Stimulated activated CD4-positive, alpha-beta T cell treated with anti-CD3 and anti-CD28 coated beads, Interleukin-15, amount 100 ng/mL, for 48 hours (primary cell): ENCODE measurements around the gene ENTREP3.
"Not testable (repeated sequence)": the region's sequence is repeated elsewhere in the genome, so short reads cannot be mapped to it uniquely, and the experiment has no call there.

Experiments
- DNase-seq, 2 donors: peaks; one replicate each; pipeline ENCODE4 v3.0.0-alpha.2; 2020; ENCODE audit warnings: low read depth in 2 of 2

Gene ENTREP3

GRCh38 chr1:155250633-155251449 lies 4.4 kb downstream of the ENTREP3 start:
- DNase-seq, result peak; percentile 91 to 96

- DNase-seq, result no peak
Observed at GRCh38 chr1:155250246-155250632, 5.0 kb downstream of the ENTREP3 start.

- DNase-seq, result no peak
Observed at GRCh38 chr1:155247667-155248553, 7.4 kb downstream of the ENTREP3 start.

GRCh38 chr1:155246796-155247195 lies 8.5 kb downstream of the ENTREP3 start:
- not testable (repeated sequence) for DNase-seq

DNA sequence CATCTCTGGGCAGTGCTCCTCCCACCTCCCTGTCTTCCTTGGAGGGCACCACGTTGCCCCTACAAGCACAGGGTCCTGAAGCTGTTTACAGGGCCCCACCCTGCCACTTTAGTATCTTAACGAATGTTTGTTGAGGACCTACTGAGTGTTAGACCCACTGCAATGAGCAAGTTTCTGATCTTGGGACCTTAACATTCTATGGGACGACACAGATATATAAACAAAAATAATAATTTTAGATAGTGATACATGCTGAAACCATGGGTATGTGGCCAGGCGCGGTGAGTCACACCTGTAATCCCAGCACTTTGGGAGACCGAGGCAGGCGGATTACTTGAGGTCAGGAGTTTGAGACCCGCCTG lies 10.1 kb downstream of the ENTREP3 start:
- no peak for DNase-seq

DNA sequence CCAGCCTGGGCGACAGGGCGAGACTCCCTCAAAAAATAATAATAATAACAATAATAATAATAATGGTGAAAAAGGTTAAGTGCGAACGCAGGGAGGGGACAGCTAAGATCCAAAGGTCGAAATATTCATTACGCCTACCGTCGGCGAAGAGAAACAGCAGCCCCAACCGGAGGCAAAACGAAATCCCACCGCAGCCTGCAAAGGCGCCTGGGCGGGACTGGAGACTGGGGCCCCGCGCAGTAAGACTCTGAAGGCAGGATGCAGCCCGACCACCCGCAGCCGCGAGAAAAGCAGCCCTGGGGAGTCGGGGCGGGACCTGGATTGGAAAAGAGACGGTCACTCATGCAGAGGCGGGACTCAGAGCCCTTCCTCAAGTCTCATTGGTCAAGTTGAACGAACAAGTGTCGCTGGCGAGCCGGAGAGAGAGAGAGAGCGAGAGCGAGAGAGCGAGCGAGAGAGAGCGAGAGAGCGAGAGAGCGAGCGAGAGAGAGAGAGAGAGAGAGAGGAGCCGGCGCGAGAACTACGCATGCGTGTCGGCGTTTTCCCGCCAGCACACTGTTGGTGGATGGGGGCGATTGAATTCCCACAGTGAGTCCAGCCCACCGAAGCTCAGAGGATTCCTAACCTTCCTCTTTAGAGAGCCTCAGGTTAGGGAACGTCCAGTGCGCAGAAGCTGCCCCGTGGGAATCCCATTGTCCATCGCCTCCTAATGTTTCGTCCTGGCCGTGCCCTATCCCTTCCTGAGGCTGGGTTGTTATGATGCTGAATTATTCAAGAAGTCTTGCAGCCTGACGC lies 10.7 kb downstream of the ENTREP3 start:
- DNase-seq, result peak; percentile 94 to 95

GRCh38 chr1:155242805-155243358 lies 12.4 kb downstream of the ENTREP3 start:
- no peak for DNase-seq

- DNase-seq, result no peak
Observed at GRCh38 chr1:155241841-155242264, 13.4 kb downstream of the ENTREP3 start.

- peak in 1 of 2 donors; percentile 29 for DNase-seq
Observed at GRCh38 chr1:155241069-155241679, 14.1 kb downstream of the ENTREP3 start.

GRCh38 chr1:155236451-155236850 lies 18.8 kb downstream of the ENTREP3 start:
- DNase-seq, result no peak

GRCh38 chr1:155235375-155235774 lies 19.9 kb downstream of the ENTREP3 start:
- DNase-seq, result not testable (repeated sequence)

GRCh38 chr1:155233502-155233901 lies 21.8 kb downstream of the ENTREP3 start:
- DNase-seq, result not testable (repeated sequence)

- DNase-seq, result not testable (repeated sequence)
Observed at GRCh38 chr1:155232001-155232978, 23.0 kb downstream of the ENTREP3 start.

DNA sequence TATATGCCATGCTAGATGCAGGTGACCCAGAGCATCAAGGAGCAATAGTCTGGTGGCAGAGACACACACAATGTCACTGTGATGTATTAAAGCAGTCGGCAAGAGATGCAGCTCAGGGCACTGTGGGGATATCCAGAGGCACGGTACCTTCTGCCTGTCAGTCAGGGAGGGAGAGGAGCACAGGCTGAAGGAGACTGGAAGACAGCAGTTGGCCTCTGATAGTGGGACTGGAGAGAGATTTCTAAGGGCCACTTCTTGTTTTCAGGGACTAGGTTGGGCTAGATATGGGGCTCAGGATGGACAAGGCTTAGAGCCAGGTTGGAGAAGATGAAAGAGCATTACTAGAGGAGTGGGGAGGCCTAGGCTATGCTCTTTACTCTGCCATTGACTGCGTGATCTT lies 24.0 kb downstream of the ENTREP3 start:
- not testable (repeated sequence) for DNase-seq

GRCh38 chr1:155228096-155228427 lies 27.2 kb downstream of the ENTREP3 start:
- no peak for DNase-seq

- DNase-seq, result peak; percentile 99 to 100
Observed at GRCh38 chr1:155227261-155228095, 27.8 kb downstream of the ENTREP3 start.

GRCh38 chr1:155226910-155227260 lies 28.4 kb downstream of the ENTREP3 start:
- DNase-seq, result peak; percentile 41 to 68

GRCh38 chr1:155226188-155226909 lies 28.9 kb downstream of the ENTREP3 start:
- peak; percentile 59 to 91 for DNase-seq

GRCh38 chr1:155225404-155225759 lies 29.9 kb downstream of the ENTREP3 start:
- DNase-seq, result not testable (repeated sequence)
